IPS-20b (cell line): ENCODE measurements around the gene POLR1A.

Experiments used
- H3K27ac ChIP-seq: one replicate; pipeline ENCODE4 v1.5.1; 2013; ENCODE audit warnings: low read length
- H3K27me3 ChIP-seq: 2 replicates; pipeline ENCODE4 v1.6.1; 2013; ENCODE audit warnings: mild to moderate bottlenecking, low read length, inconsistent platforms; ENCODE audit not compliant: insufficient read depth
- H3K36me3 ChIP-seq: 2 replicates; pipeline ENCODE4 v1.6.1; 2013; ENCODE audit warnings: low read depth, mild to moderate bottlenecking, inconsistent platforms, low read length, moderate library complexity; ENCODE audit not compliant: insufficient read depth
- H3K4me1 ChIP-seq: 2 replicates; pipeline ENCODE4 v1.6.1; 2013; ENCODE audit warnings: mild to moderate bottlenecking, control low read depth, inconsistent platforms, low read length, moderate library complexity; ENCODE audit not compliant: insufficient read depth
- H3K4me3 ChIP-seq: 2 replicates; pipeline ENCODE4 v1.5.1; 2013; ENCODE audit warnings: mild to moderate bottlenecking, low read length, inconsistent platforms
- H3K9ac ChIP-seq: 2 replicates; pipeline ENCODE4 v1.6.1; 2013; ENCODE audit warnings: low read depth, mild to moderate bottlenecking, inconsistent platforms, low read length, moderate library complexity
- H3K9me3 ChIP-seq: 2 replicates; pipeline ENCODE4 v1.6.1; 2013; ENCODE audit warnings: mild to moderate bottlenecking, low read depth, low read length, inconsistent platforms; ENCODE audit not compliant: insufficient read depth

Gene POLR1A

GRCh38 chr2:86134709-86135108 lies 29.0 kb upstream of the POLR1A start:
- no peak overlapping the region for H3K9ac ChIP-seq
- H3K27ac ChIP-seq = no peak overlapping the region
- H3K4me1 ChIP-seq = no peaks in the 10 kb centered on the region
- H3K4me3 ChIP-seq = no peak overlapping the region
- no peaks in the 10 kb centered on the region for H3K9me3 ChIP-seq
- no peaks in the 10 kb centered on the region for H3K27me3 ChIP-seq
- H3K36me3 ChIP-seq = peaks cover 100% of the 10 kb centered on the region

- Histone ChIP-seq H3K36me3 (peaks cover 100% of the 10 kb centered on the region), H3K9ac (no peak overlapping the region), H3K4me3 (no peak overlapping the region), H3K4me1 (no peaks in the 10 kb centered on the region), H3K27ac (no peak overlapping the region), H3K27me3 (no peaks in the 10 kb centered on the region), H3K9me3 (no peaks in the 10 kb centered on the region)
Measured at GRCh38 chr2:86124683-86125082, 19.0 kb upstream of the POLR1A start.

GRCh38 chr2:86123328-86123925 lies 17.7 kb upstream of the POLR1A start:
- H3K4me1 ChIP-seq = no peaks in the 10 kb centered on the region
- H3K36me3 ChIP-seq = peaks cover 100% of the 10 kb centered on the region
- no peaks in the 10 kb centered on the region for H3K27me3 ChIP-seq
- H3K9ac ChIP-seq = no peak overlapping the region
- no peaks in the 10 kb centered on the region for H3K9me3 ChIP-seq
- no peak overlapping the region for H3K27ac ChIP-seq
- no peak overlapping the region for H3K4me3 ChIP-seq

GRCh38 chr2:86118130-86118529 lies 12.4 kb upstream of the POLR1A start:
- no peaks in the 10 kb centered on the region for H3K27me3 ChIP-seq
- peaks cover 8% of the 10 kb centered on the region for H3K4me1 ChIP-seq
- no peak overlapping the region for H3K9ac ChIP-seq
- H3K27ac ChIP-seq = no peak overlapping the region
- no peaks in the 10 kb centered on the region for H3K9me3 ChIP-seq
- no peak overlapping the region for H3K4me3 ChIP-seq
- peaks cover 98% of the 10 kb centered on the region for H3K36me3 ChIP-seq

- peak overlapping the region; percentile 95 for H3K4me3 ChIP-seq
- H3K36me3 ChIP-seq = peaks cover 65% of the 10 kb centered on the region
- peak overlapping the region; percentile 96 for H3K9ac ChIP-seq
- no peaks in the 10 kb centered on the region for H3K4me1 ChIP-seq
- H3K9me3 ChIP-seq = no peaks in the 10 kb centered on the region
- no peak overlapping the region for H3K27ac ChIP-seq
- H3K27me3 ChIP-seq = no peaks in the 10 kb centered on the region
Measured at GRCh38 chr2:86107031-86107430, 1.3 kb upstream of the POLR1A start.

GRCh38 chr2:86105969-86106945 lies 571 bp upstream of the POLR1A start, which contains the start of gene PTCD3:
PTCD3 (plus strand) TSS chr2:86106235; CDS start chr2:86106248, 13 bp downstream.
- Histone ChIP-seq H3K9ac (peak within 1 kb of the TSS; percentile 96), H3K27me3 (no peaks in the 10 kb centered on the region), H3K9me3 (no peaks in the 10 kb centered on the region), H3K4me1 (no peaks in the 10 kb centered on the region), H3K36me3 (peaks cover 64% of the 10 kb centered on the region), H3K4me3 (peak within 1 kb of the TSS; percentile 95), H3K27ac (peak within 1 kb of the TSS; percentile 59)

- H3K27me3 ChIP-seq = no peaks in the 10 kb centered on the region
- no peaks in the 10 kb centered on the region for H3K9me3 ChIP-seq
- H3K9ac ChIP-seq = no peak overlapping the region
- H3K27ac ChIP-seq = no peak overlapping the region
- H3K36me3 ChIP-seq = peaks cover 65% of the 10 kb centered on the region
- no peak overlapping the region for H3K4me3 ChIP-seq
- H3K4me1 ChIP-seq = no peaks in the 10 kb centered on the region
Measured at GRCh38 chr2:86102157-86102556, 3.5 kb downstream of the POLR1A start.

GRCh38 chr2:86097913-86098312 lies 7.8 kb downstream of the POLR1A start:
- Histone ChIP-seq H3K4me1 (no peaks in the 10 kb centered on the region), H3K9me3 (no peaks in the 10 kb centered on the region), H3K36me3 (peaks cover 95% of the 10 kb centered on the region), H3K27me3 (no peaks in the 10 kb centered on the region), H3K4me3 (no peak overlapping the region), H3K27ac (no peak overlapping the region), H3K9ac (no peak overlapping the region)

- H3K4me1 ChIP-seq = no peaks in the 10 kb centered on the region
- no peaks in the 10 kb centered on the region for H3K27me3 ChIP-seq
- no peaks in the 10 kb centered on the region for H3K9me3 ChIP-seq
- H3K9ac ChIP-seq = no peak overlapping the region
- H3K27ac ChIP-seq = no peak overlapping the region
- no peak overlapping the region for H3K4me3 ChIP-seq
- H3K36me3 ChIP-seq = peaks cover 95% of the 10 kb centered on the region
Measured at GRCh38 chr2:86097114-86097896, 8.4 kb downstream of the POLR1A start.

GRCh38 chr2:86094229-86094628 lies 11.5 kb downstream of the POLR1A start:
- Histone ChIP-seq H3K4me1 (no peaks in the 10 kb centered on the region), H3K4me3 (no peak overlapping the region), H3K9ac (no peak overlapping the region), H3K27me3 (no peaks in the 10 kb centered on the region), H3K36me3 (peaks cover 88% of the 10 kb centered on the region), H3K9me3 (no peaks in the 10 kb centered on the region), H3K27ac (no peak overlapping the region)

- H3K9me3 ChIP-seq = no peaks in the 10 kb centered on the region
- no peak overlapping the region for H3K27ac ChIP-seq
- no peaks in the 10 kb centered on the region for H3K4me1 ChIP-seq
- no peak overlapping the region for H3K4me3 ChIP-seq
- no peak overlapping the region for H3K9ac ChIP-seq
- no peaks in the 10 kb centered on the region for H3K27me3 ChIP-seq
- peaks cover 86% of the 10 kb centered on the region for H3K36me3 ChIP-seq
Measured at GRCh38 chr2:86087936-86088850, 17.5 kb downstream of the POLR1A start.
